ENCODE results near the gene LUC7L2.

DNA sequence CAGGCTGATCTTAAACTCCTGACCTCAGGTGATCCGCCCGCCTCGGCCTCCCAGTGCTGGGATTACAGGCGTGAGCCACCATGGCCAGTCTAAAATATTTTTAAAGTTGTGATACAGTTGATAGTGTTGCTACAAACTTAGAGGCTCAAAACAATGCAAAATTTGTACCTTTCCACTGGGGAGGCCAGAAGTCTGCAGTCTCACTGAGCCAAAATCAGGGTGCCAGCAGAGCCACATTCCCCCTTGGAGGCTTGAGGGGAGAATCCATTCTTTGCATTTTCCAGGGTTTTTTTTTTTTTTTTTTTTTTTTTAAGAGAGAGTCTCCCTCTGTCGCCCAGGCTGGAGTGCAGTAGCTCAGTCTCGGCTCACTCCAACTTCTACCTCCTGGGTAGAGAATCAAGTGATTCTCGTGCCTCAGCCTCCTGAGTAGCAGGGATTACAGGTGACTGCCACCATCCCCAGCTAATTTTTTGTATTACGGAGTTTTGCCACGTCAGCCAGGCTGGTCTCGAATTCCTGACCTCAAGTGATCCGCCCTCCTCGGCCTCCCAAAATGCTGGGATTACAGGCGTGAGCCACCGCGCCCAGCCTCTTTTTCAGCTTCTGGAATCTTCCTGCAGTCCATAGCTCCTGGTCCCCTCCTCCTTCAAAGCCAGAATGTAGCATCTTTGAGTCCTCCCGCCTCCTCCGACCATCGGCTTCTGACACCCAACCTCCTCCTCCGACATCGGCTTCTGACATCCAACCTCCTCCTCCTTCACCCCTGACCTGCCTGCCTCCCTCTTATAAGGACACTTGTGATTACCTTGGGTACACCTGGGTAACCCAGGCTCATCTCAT lies 86.6 kb downstream of the LUC7L2 start:
- no peak for TF ChIP-seq EZH2phosphoT487 (IDR thresholded peaks at IDR 0.05; ENCODE audit: insufficient read depth, low read depth)
- TF ChIP-seq EZH2 (IDR thresholded peaks at IDR 0.05; ENCODE audit: insufficient read depth, poor library complexity, severe bottlenecking), result no peak
